Keratinocyte (primary cell): ENCODE results near the gene WDR27. TPM values are rescaled to one million over a fixed set of nuclear protein-coding genes. Genes with fewer than 3 reads are reported as not detected.

Source experiments
- DNase-seq: peaks from one replicate; pipeline ENCODE4 v3.0.0-alpha.2; 2011; ENCODE audit warnings: low read depth, missing footprints, low spot score
- FAIRE-seq: peaks from 2 replicates; lab custom pipeline; 2011; peaks lifted over from hg19 to GRCh38; lab: Jason Lieb, UNC
- H2AFZ ChIP-seq: 2 replicates; pipeline ENCODE4 v1.6.0; 2012; ENCODE audit warnings: low read length, control low read depth, inconsistent platforms; ENCODE audit not compliant: control insufficient read depth
- H3K27ac ChIP-seq: 2 replicates; pipeline ENCODE4 v1.5.1; 2011; ENCODE audit warnings: low read length; ENCODE audit not compliant: control insufficient read depth, insufficient read depth
- H3K27me3 ChIP-seq: 3 replicates; pipeline ENCODE4 v1.6.0; 2011; ENCODE audit warnings: low read length; ENCODE audit not compliant: control insufficient read depth, insufficient read depth; ENCODE audit errors: extremely low read depth
- H3K36me3 ChIP-seq, 2 experiments: 2 replicates in 1 of 2; 3 replicates in 1 of 2; pipeline ENCODE4 v1.5.1; 2011; ENCODE audit warnings: low read length in 2 of 2, mild to moderate bottlenecking in 1 of 2; ENCODE audit not compliant: control insufficient read depth in 2 of 2, insufficient read depth in 2 of 2; ENCODE audit errors: extremely low read depth in 1 of 2
- H3K4me1 ChIP-seq: 3 replicates; pipeline ENCODE4 v1.5.1; 2011; ENCODE audit warnings: low read length; ENCODE audit not compliant: control insufficient read depth, insufficient read depth; ENCODE audit errors: extremely low read depth
- H3K4me2 ChIP-seq: 3 replicates; pipeline ENCODE4 v1.6.0; 2011; ENCODE audit warnings: low read depth, low read length; ENCODE audit not compliant: control insufficient read depth, insufficient read depth; ENCODE audit errors: extremely low read depth
- H3K4me3 ChIP-seq, 3 experiments: fragments of 200-600 bp in 1 of 3; sonication (generic) in 1 of 3; 2 replicates in 2 of 3; 3 replicates in 1 of 3; pipeline ENCODE4 v1.5.1; 2011 to 2016; ENCODE audit warnings: low read length in 3 of 3, mild to moderate bottlenecking in 3 of 3, control low read depth in 2 of 3, inconsistent platforms in 1 of 3, low read depth in 1 of 3, mixed read lengths in 1 of 3, mixed run types in 1 of 3, moderate library complexity in 1 of 3; ENCODE audit not compliant: control insufficient read depth in 2 of 3, insufficient read depth in 2 of 3; ENCODE audit errors: extremely low read depth in 1 of 3
- H3K79me2 ChIP-seq: 2 replicates; pipeline ENCODE4 v1.6.0; 2012; ENCODE audit warnings: low read length; ENCODE audit not compliant: control insufficient read depth, insufficient read depth
- H3K9ac ChIP-seq: 3 replicates; pipeline ENCODE4 v1.6.0; 2011; ENCODE audit warnings: low read length; ENCODE audit not compliant: control insufficient read depth, insufficient read depth; ENCODE audit errors: extremely low read depth
- H3K9me1 ChIP-seq: 3 replicates; pipeline ENCODE4 v1.6.0; 2011; ENCODE audit warnings: low read length; ENCODE audit not compliant: control insufficient read depth, insufficient read depth; ENCODE audit errors: extremely low read depth
- H3K9me3 ChIP-seq: 2 replicates; pipeline ENCODE4 v1.5.1; 2012; ENCODE audit warnings: low read depth, low read length; ENCODE audit not compliant: control insufficient read depth
- H4K20me1 ChIP-seq: 3 replicates; pipeline ENCODE4 v1.6.0; 2011; ENCODE audit warnings: low read length; ENCODE audit not compliant: control insufficient read depth, insufficient read depth; ENCODE audit errors: extremely low read depth
- CTCF ChIP-seq, 3 experiments: IDR thresholded peaks in 1 of 3; conservative IDR thresholded peaks in 1 of 3; optimal IDR thresholded peaks in 1 of 3; 2 replicates in 2 of 3; 3 replicates in 1 of 3; pipeline versions ENCODE3 to v1.5.1; 2011; ENCODE audit warnings: low read length in 3 of 3, mild to moderate bottlenecking in 3 of 3, moderate library complexity in 2 of 3, control low read depth in 1 of 3, inconsistent platforms in 1 of 3; ENCODE audit not compliant: insufficient read depth in 2 of 3; ENCODE audit errors: extremely low read depth in 1 of 3
- EZH2 ChIP-seq: IDR thresholded peaks from one replicate; pipeline ENCODE4 v1.6.1; 2012; ENCODE audit warnings: inconsistent platforms, mild to moderate bottlenecking, low read length, moderate library complexity
- dilution Hi-C: fragments of 300-500 bp; cut with MboI; formaldehyde crosslinking; loops from one replicate; pipeline ENCODE4 v1.7.0; 2020; ENCODE audit warnings: low sequenced_read_pairs; ENCODE audit not compliant: extremely low pct_ligation_motif_present
- polyA plus RNA-seq, 5 experiments: library from polyadenylated mRNA; depleted of rRNA in 3 of 5; stranded (reverse) in 3 of 5; stranded (forward) in 1 of 5; unstranded in 1 of 5; fragments of >200 nt; gene quantifications; 1 replicate in 1 of 5; 2 replicates in 3 of 5; 3 replicates in 1 of 5; pipeline versions ENCODE4 v1.2.1 to v1.2.3, GENCODE V29; 2011 to 2012; ENCODE audit warnings: missing spikeins in 2 of 5, low read depth in 1 of 5, low replicate concordance in 1 of 5

Gene WDR27
- polyA plus RNA-seq, 1 donor (not counting 4 experiments of a cell fraction or from before 2014, with no cell fraction given), result 17.8 TPM

- no peaks in the 10 kb centered on the region for H3K4me1 ChIP-seq
- no peaks in the 10 kb centered on the region for H3K79me2 ChIP-seq
- dilution Hi-C loops, result no loop called here
- no peaks in the 10 kb centered on the region for H4K20me1 ChIP-seq
- no peak for TF ChIP-seq EZH2
- TF ChIP-seq CTCF (optimal IDR thresholded peaks at IDR 0.05 in 1 of 3, IDR thresholded peaks at IDR 0.05 in 1 of 3, conservative IDR thresholded peaks at IDR 0.05 in 1 of 3; ENCODE audit: extremely low read depth in 1 of 3, insufficient read depth in 2 of 3, low read length in 3 of 3), result no peak
- no peaks in the 10 kb centered on the region for H3K27me3 ChIP-seq
- DNase-seq (no peak), FAIRE-seq (no peak)
- no peaks in the 10 kb centered on the region for H3K9me1 ChIP-seq
- no peak overlapping the region for H3K9ac ChIP-seq
- no peaks in the 10 kb centered on the region for H3K36me3 ChIP-seq
- H3K4me3 ChIP-seq, result no peak overlapping the region
- no peak overlapping the region for H3K4me2 ChIP-seq
- H3K9me3 ChIP-seq, result no peaks in the 10 kb centered on the region
- H3K27ac ChIP-seq, result no peak overlapping the region
- H2AFZ ChIP-seq, result no peak overlapping the region
Observed at GRCh38 chr6:169429001-169429400, 272.8 kb downstream of the WDR27 start.

DNA sequence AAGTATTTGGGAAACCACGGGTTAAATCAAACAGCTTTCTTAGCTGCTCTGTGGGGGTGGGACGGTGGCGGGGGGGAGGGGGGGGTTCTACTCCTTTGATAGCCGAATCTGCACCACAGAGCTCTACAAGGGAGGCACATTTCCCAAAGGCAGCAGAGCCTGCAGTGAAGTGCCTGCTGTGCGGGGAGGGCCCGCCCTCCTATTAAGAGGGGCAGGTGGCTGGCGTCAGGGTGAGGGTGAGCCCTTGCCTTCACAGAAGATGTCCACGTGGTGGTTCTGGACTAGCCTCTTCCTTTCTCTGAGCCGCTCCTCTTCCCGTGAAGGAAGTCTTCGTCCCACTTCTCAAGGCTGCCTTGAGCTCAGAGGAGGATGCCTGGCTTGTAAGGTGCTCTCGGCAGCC is 273.3 kb downstream of the WDR27 start:
- H3K9ac ChIP-seq, result no peak overlapping the region
- dilution Hi-C loops, result no loop called here
- no peaks in the 10 kb centered on the region for H4K20me1 ChIP-seq
- no peak overlapping the region for H3K4me2 ChIP-seq
- no peak for DNase-seq
- H3K9me3 ChIP-seq, result no peaks in the 10 kb centered on the region
- no peaks in the 10 kb centered on the region for H3K36me3 ChIP-seq
- no peaks in the 10 kb centered on the region for H3K79me2 ChIP-seq
- TF ChIP-seq EZH2 (no peak), CTCF (optimal IDR thresholded peaks at IDR 0.05 in 1 of 3, IDR thresholded peaks at IDR 0.05 in 1 of 3, conservative IDR thresholded peaks at IDR 0.05 in 1 of 3; ENCODE audit: extremely low read depth in 1 of 3, insufficient read depth in 2 of 3, low read length in 3 of 3) (no peak)
- FAIRE-seq, result no peak
- no peak overlapping the region for H3K4me3 ChIP-seq
- H2AFZ ChIP-seq, result no peak overlapping the region
- H3K9me1 ChIP-seq, result no peaks in the 10 kb centered on the region
- H3K27me3 ChIP-seq, result no peaks in the 10 kb centered on the region
- H3K27ac ChIP-seq, result no peak overlapping the region
- no peaks in the 10 kb centered on the region for H3K4me1 ChIP-seq
